ENCODE data around the gene DPEP2NB.
"Not testable (repeated sequence)": the region's sequence is repeated elsewhere in the genome, so short reads cannot be mapped to it uniquely, and the experiment has no call there.

DNA sequence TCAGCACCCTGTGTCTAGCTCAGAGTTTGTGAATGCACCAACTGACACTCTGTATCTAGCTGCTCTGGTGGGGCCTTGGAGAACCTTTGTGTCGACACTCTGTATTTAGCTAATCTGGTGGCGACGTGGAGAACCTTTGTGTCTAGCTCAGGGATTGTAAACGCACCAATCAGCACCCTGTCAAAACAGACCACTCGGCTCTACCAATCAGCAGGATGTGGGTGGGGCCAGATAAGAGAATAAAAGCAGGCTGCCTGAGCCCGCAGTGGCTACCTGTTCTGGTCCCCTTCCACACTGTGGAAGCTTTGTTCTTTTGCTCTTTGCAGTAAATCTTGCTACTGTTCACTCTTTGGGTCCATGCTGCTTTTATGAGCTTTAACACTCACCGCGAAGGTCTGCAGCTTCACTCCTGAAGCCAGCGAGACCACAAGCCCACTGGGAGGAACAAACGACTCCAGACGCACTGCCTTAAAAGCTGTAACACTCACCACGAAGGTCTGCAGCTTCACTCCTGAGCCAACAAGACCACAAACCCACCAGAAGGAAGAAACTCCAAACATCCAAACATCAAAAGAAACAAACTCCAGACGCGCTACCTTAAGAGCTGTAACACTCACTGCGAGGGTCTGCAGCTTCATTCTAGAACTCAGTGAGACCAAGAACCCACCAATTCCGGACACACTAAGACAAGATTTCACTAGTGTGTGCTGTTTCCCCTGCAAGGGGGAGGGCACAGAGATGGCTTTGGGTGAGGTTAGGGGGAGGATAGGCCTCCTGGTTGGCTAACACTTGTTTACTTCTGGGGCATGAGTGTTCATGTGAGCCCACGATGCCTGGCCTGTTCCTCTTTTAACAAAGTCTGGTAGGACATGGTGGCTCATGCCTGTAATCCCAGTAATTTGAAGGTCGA is 16.7 kb downstream of the DPEP2NB start, which contains the start of gene DPEP2:
- TF ChIP-seq CTCF, POLR2A (IDR thresholded peaks at IDR 0.05): not testable (repeated sequence)
